Neural cell (in vitro differentiated cells): ENCODE data around the gene STYXL2. TPM values are rescaled to one million over a fixed set of nuclear protein-coding genes. Genes with fewer than 3 reads are reported as not detected.

Experiments used
- H2AFZ ChIP-seq: fragments of 200-600, 300-800 bp; sonication (generic), shearing (Covaris generic); 2 replicates; pipeline ENCODE4 v1.6.0; 2014; ENCODE audit warnings: low read depth, mild to moderate bottlenecking, antibody characterized with exemption, low read length, moderate library complexity
- H3F3A ChIP-seq: fragments of 200-600 bp; shearing (Covaris generic); 2 replicates; pipeline ENCODE4 v1.6.1; 2016; ENCODE audit warnings: mild to moderate bottlenecking, moderate library complexity, mixed read lengths, antibody characterized with exemption, low read length; ENCODE audit not compliant: insufficient read depth, poor library complexity, severe bottlenecking
- H3K27ac ChIP-seq: fragments of 200-600, 300-800 bp; sonication (generic), shearing (Covaris generic); 2 replicates; pipeline ENCODE4 v1.5.1; 2014; ENCODE audit warnings: mild to moderate bottlenecking, low read length, moderate library complexity
- H3K27me3 ChIP-seq: fragments of 300-800, 200-600 bp; sonication (generic), shearing (Covaris generic); 2 replicates; pipeline ENCODE4 v1.6.0; 2014; ENCODE audit warnings: mild to moderate bottlenecking, low read depth, low read length, moderate library complexity; ENCODE audit not compliant: insufficient read depth
- H3K36me3 ChIP-seq: fragments of 300-800, 200-600 bp; sonication (generic), shearing (Covaris generic); 2 replicates; pipeline ENCODE4 v1.5.1; 2014; ENCODE audit warnings: mild to moderate bottlenecking, antibody characterized with exemption, low read length, moderate library complexity; ENCODE audit not compliant: insufficient read depth
- H3K4me2 ChIP-seq: fragments of 300-800, 200-600 bp; sonication (generic), shearing (Covaris generic); 2 replicates; pipeline ENCODE4 v1.6.0; 2014; ENCODE audit warnings: mild to moderate bottlenecking, low read length
- H3K4me3 ChIP-seq: fragments of 300-800, 200-600 bp; sonication (generic), shearing (Covaris generic); 2 replicates; pipeline ENCODE4 v1.5.1; 2014; ENCODE audit warnings: mild to moderate bottlenecking, low read length, moderate library complexity
- H3K79me2 ChIP-seq: fragments of 200-600 bp; shearing (Covaris generic); replicated peaks from 2 replicates; pipeline ENCODE4 v1.6.0; 2014; ENCODE audit warnings: mild to moderate bottlenecking, low read length, moderate library complexity; ENCODE audit not compliant: insufficient read depth
- H3K9ac ChIP-seq: fragments of 300-800, 200-600 bp; sonication (generic), shearing (Covaris generic); 2 replicates; pipeline ENCODE4 v1.6.1; 2016; ENCODE audit warnings: mild to moderate bottlenecking, low read length, mixed read lengths
- H3K9me2 ChIP-seq: fragments of 200-600 bp; shearing (Covaris generic); 2 replicates; pipeline ENCODE4 v1.6.1; 2016; ENCODE audit warnings: mild to moderate bottlenecking, low read length, mixed read lengths; ENCODE audit not compliant: insufficient read depth
- H3K9me3 ChIP-seq: fragments of 200-600, 300-800 bp; sonication (generic), shearing (Covaris generic); 2 replicates; pipeline ENCODE4 v1.6.1; 2016; ENCODE audit warnings: mild to moderate bottlenecking, mixed run types, low read length, moderate library complexity, mixed read lengths
- H4K20me1 ChIP-seq: fragments of 200-600 bp; shearing (Covaris generic); 2 replicates; pipeline ENCODE4 v1.6.1; 2016; ENCODE audit warnings: mild to moderate bottlenecking, mixed run types; ENCODE audit not compliant: insufficient read depth
- EP300 ChIP-seq: fragments of 450-650 bp; conservative IDR thresholded peaks from 2 replicates; pipeline ENCODE4 v1.6.1; 2014; ENCODE audit warnings: antibody characterized with exemption, mild to moderate bottlenecking, moderate library complexity; ENCODE audit not compliant: poor library complexity, severe bottlenecking
- EZH2 ChIP-seq: fragments of 200-600, 300-800 bp; shearing (Covaris generic), sonication (generic); IDR thresholded peaks from 2 replicates; pipeline ENCODE4 v1.6.1; 2014; ENCODE audit warnings: antibody characterized with exemption, low read length, borderline replicate concordance, mild to moderate bottlenecking; ENCODE audit not compliant: insufficient read depth, poor library complexity, severe bottlenecking
- MXI1 ChIP-seq: fragments of 450-650 bp; conservative IDR thresholded peaks from 2 replicates; pipeline ENCODE4 v1.6.1; 2014; ENCODE audit warnings: antibody characterized with exemption, mild to moderate bottlenecking; ENCODE audit not compliant: poor library complexity, severe bottlenecking
- POLR2AphosphoS5 ChIP-seq: IDR thresholded peaks from 2 replicates; pipeline ENCODE4 v1.6.1; 2012
- RAD21 ChIP-seq: fragments of 450-650 bp; conservative IDR thresholded peaks from 2 replicates; pipeline ENCODE4 v1.6.1; 2014; ENCODE audit warnings: antibody characterized with exemption, mild to moderate bottlenecking, moderate library complexity
- SMC3 ChIP-seq: fragments of 450-650 bp; conservative IDR thresholded peaks from 2 replicates; pipeline ENCODE4 v1.6.1; 2014; ENCODE audit warnings: antibody characterized with exemption, mild to moderate bottlenecking, moderate library complexity; ENCODE audit not compliant: poor library complexity
- TAF1 ChIP-seq: IDR thresholded peaks from 2 replicates; pipeline ENCODE4 v1.6.1; 2012; ENCODE audit warnings: low read depth
- polyA plus RNA-seq: library from polyadenylated mRNA; depleted of rRNA; stranded (reverse); fragments of >200 nt; gene quantifications from 2 replicates; pipeline ENCODE4 v1.2.3, GENCODE V29; 2014
- TF ChIP-seq, protein P1 (sequence below): IDR thresholded peaks from 2 replicates; pipeline ENCODE4 v1.6.1; 2012; ENCODE audit warnings: borderline replicate concordance
- TF ChIP-seq, protein P2 (sequence below): fragments of 450-650 bp; IDR thresholded peaks from 2 replicates; pipeline ENCODE4 v1.5.1; 2014; ENCODE audit warnings: antibody characterized with exemption, mild to moderate bottlenecking, moderate library complexity; ENCODE audit not compliant: poor library complexity, severe bottlenecking

The STYXL2 gene
- polyA plus RNA-seq, 1 donor from 2014 or later = not detected

DNA sequence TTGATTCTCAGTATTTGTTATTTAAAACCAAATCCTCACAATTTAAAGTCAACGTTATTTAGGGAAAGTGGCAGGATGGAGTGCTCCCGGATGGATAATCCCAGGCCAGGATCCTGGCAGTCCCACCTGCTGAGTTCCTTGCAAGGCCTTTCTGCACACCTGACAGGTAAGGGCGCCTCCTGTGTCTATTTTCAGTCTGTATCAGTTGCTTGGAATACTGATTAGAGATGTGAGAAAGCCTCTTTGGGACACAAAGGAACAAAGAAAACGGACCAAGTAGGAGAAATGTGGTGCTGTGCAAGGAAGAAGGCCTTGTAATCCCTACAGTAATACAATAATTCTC lies 12.2 kb downstream of the STYXL2 start:
- TF ChIP-seq EP300 = no peak
- no peak for TF ChIP-seq SMC3
- TF ChIP-seq TAF1 = no peak
- TF ChIP-seq MXI1 = no peak
- TF ChIP-seq, protein P1, sequence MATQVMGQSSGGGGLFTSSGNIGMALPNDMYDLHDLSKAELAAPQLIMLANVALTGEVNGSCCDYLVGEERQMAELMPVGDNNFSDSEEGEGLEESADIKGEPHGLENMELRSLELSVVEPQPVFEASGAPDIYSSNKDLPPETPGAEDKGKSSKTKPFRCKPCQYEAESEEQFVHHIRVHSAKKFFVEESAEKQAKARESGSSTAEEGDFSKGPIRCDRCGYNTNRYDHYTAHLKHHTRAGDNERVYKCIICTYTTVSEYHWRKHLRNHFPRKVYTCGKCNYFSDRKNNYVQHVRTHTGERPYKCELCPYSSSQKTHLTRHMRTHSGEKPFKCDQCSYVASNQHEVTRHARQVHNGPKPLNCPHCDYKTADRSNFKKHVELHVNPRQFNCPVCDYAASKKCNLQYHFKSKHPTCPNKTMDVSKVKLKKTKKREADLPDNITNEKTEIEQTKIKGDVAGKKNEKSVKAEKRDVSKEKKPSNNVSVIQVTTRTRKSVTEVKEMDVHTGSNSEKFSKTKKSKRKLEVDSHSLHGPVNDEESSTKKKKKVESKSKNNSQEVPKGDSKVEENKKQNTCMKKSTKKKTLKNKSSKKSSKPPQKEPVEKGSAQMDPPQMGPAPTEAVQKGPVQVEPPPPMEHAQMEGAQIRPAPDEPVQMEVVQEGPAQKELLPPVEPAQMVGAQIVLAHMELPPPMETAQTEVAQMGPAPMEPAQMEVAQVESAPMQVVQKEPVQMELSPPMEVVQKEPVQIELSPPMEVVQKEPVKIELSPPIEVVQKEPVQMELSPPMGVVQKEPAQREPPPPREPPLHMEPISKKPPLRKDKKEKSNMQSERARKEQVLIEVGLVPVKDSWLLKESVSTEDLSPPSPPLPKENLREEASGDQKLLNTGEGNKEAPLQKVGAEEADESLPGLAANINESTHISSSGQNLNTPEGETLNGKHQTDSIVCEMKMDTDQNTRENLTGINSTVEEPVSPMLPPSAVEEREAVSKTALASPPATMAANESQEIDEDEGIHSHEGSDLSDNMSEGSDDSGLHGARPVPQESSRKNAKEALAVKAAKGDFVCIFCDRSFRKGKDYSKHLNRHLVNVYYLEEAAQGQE = no peak
- TF ChIP-seq, protein P2, sequence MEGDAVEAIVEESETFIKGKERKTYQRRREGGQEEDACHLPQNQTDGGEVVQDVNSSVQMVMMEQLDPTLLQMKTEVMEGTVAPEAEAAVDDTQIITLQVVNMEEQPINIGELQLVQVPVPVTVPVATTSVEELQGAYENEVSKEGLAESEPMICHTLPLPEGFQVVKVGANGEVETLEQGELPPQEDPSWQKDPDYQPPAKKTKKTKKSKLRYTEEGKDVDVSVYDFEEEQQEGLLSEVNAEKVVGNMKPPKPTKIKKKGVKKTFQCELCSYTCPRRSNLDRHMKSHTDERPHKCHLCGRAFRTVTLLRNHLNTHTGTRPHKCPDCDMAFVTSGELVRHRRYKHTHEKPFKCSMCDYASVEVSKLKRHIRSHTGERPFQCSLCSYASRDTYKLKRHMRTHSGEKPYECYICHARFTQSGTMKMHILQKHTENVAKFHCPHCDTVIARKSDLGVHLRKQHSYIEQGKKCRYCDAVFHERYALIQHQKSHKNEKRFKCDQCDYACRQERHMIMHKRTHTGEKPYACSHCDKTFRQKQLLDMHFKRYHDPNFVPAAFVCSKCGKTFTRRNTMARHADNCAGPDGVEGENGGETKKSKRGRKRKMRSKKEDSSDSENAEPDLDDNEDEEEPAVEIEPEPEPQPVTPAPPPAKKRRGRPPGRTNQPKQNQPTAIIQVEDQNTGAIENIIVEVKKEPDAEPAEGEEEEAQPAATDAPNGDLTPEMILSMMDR = no peak
- no peak for TF ChIP-seq POLR2AphosphoS5
- no peak for TF ChIP-seq RAD21
- TF ChIP-seq EZH2 = no peak
- no peaks in the 10 kb centered on the region for H3K9me3 ChIP-seq
- no peak overlapping the region for H3K27ac ChIP-seq
- H3K4me2 ChIP-seq = no peak overlapping the region
- no peaks in the 10 kb centered on the region for H3K36me3 ChIP-seq
- no peaks in the 10 kb centered on the region for H3K9me2 ChIP-seq
- H3K79me2 ChIP-seq = no peaks in the 10 kb centered on the region
- no peaks in the 10 kb centered on the region for H3K27me3 ChIP-seq
- no peak overlapping the region for H3K9ac ChIP-seq
- no peaks in the 10 kb centered on the region for H3F3A ChIP-seq
- no peaks in the 10 kb centered on the region for H4K20me1 ChIP-seq
- no peak overlapping the region for H2AFZ ChIP-seq
- no peak overlapping the region for H3K4me3 ChIP-seq

DNA sequence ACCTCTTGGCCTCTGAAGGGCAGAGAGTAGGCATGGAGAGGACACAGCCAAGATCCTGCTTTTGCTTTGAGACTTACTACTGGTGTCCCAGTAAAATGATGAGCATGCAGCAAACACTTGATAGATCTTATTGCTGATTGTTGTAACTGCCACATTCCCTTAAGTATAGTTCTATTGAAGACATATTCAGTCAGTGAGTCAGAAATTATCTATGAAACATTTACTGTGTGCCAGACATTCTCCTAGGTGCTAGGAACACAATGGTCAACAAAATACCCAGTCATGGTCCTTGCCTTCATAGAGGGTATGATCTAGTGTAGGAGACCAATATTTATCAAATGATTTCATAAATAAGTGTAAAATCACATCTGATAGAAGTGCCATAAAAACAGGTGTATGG lies 13.6 kb downstream of the STYXL2 start:
- no peak overlapping the region for H3K9ac ChIP-seq
- H3K9me3 ChIP-seq = no peaks in the 10 kb centered on the region
- no peaks in the 10 kb centered on the region for H3K9me2 ChIP-seq
- H3F3A ChIP-seq = no peaks in the 10 kb centered on the region
- no peak overlapping the region for H3K27ac ChIP-seq
- H3K4me3 ChIP-seq = no peak overlapping the region
- H3K79me2 ChIP-seq = no peaks in the 10 kb centered on the region
- H3K36me3 ChIP-seq = no peaks in the 10 kb centered on the region
- H4K20me1 ChIP-seq = no peaks in the 10 kb centered on the region
- no peak overlapping the region for H2AFZ ChIP-seq
- no peak overlapping the region for H3K4me2 ChIP-seq
- H3K27me3 ChIP-seq = no peaks in the 10 kb centered on the region
- TF ChIP-seq EZH2 = no peak
- TF ChIP-seq TAF1 = no peak
- no peak for TF ChIP-seq POLR2AphosphoS5
- no peak for TF ChIP-seq RAD21
- TF ChIP-seq SMC3 = no peak
- no peak for TF ChIP-seq EP300
- TF ChIP-seq, protein P1 = no peak
- TF ChIP-seq, protein P2 = no peak
- no peak for TF ChIP-seq MXI1
